PFSK-1 (cell line): ENCODE data around the gene SETBP1.

ENCODE experiments used
- FOXP2 ChIP-seq: optimal IDR thresholded peaks from 2 replicates; pipeline ENCODE3; 2011; ENCODE audit warnings: borderline replicate concordance, control low read depth, inconsistent platforms; ENCODE audit not compliant: insufficient read depth; ENCODE audit errors: extremely low read length, extremely low read depth
- POLR2AphosphoS5 ChIP-seq: IDR thresholded peaks from 2 replicates; pipeline ENCODE4 v1.6.1; 2012; ENCODE audit warnings: low read depth, mild to moderate bottlenecking, control low read depth, low read length, moderate library complexity
- REST ChIP-seq, 2 experiments: IDR thresholded peaks; 2 replicates each; pipeline versions ENCODE4 v1.6.1 to v1.8.0; 2011 to 2012; ENCODE audit warnings: low read depth in 2 of 2, low read length in 2 of 2, control low read depth in 1 of 2, inconsistent platforms in 1 of 2, mild to moderate bottlenecking in 1 of 2, moderate library complexity in 1 of 2; ENCODE audit not compliant: insufficient read depth in 1 of 2
- SIN3A ChIP-seq: IDR thresholded peaks from 2 replicates; pipeline ENCODE4 v1.6.1; 2012; ENCODE audit warnings: mild to moderate bottlenecking, low read length, moderate library complexity, borderline replicate concordance; ENCODE audit not compliant: insufficient read depth
- TAF1 ChIP-seq: IDR thresholded peaks from 2 replicates; pipeline ENCODE4 v1.6.1; 2012; ENCODE audit warnings: low read length, control low read depth, borderline replicate concordance; ENCODE audit not compliant: insufficient read depth

Gene SETBP1

GRCh38 chr18:44920441-44920840, 239.8 kb downstream of the SETBP1 start:
- TF ChIP-seq TAF1 (no peak), REST (IDR thresholded peaks at IDR 0.05; ENCODE audit: insufficient read depth in 1 of 2, low read depth in 2 of 2, low read length in 2 of 2) (no peak), FOXP2 (no peak), POLR2AphosphoS5 (no peak), SIN3A (no peak)

- TF ChIP-seq SIN3A (no peak), FOXP2 (no peak), POLR2AphosphoS5 (no peak), REST (IDR thresholded peaks at IDR 0.05; ENCODE audit: insufficient read depth in 1 of 2, low read depth in 2 of 2, low read length in 2 of 2) (no peak), TAF1 (no peak)
These were observed 241.3 kb downstream of the SETBP1 start for GRCh38 chr18:44921974-44922373.

GRCh38 chr18:44922968-44923367, 242.3 kb downstream of the SETBP1 start:
- TF ChIP-seq POLR2AphosphoS5, result no peak
- TF ChIP-seq SIN3A, result no peak
- no peak for TF ChIP-seq TAF1
- TF ChIP-seq REST (IDR thresholded peaks at IDR 0.05; ENCODE audit: insufficient read depth in 1 of 2, low read depth in 2 of 2, low read length in 2 of 2), result no peak
- no peak for TF ChIP-seq FOXP2

- no peak for TF ChIP-seq REST (IDR thresholded peaks at IDR 0.05; ENCODE audit: insufficient read depth in 1 of 2, low read depth in 2 of 2, low read length in 2 of 2)
- no peak for TF ChIP-seq POLR2AphosphoS5
- no peak for TF ChIP-seq TAF1
- no peak for TF ChIP-seq FOXP2
These were observed 244.3 kb downstream of the SETBP1 start for GRCh38 chr18:44924785-44925499.
